RPMI8226 (cell line): ENCODE measurements around the gene DUS3L.

Source experiments
- DNase-seq: peaks from one replicate; pipeline ENCODE4 v3.0.0-alpha.2; 2015

The DUS3L gene

GRCh38 chr19:5822181-5822844 lies 31.4 kb upstream of the DUS3L start:
- no peak for DNase-seq

- DNase-seq: no peak
Observed at GRCh38 chr19:5821521-5822180, 30.7 kb upstream of the DUS3L start.

- no peak for DNase-seq
Observed at GRCh38 chr19:5820785-5821184, 29.8 kb upstream of the DUS3L start.

- DNase-seq: no peak
Observed at GRCh38 chr19:5818594-5818993, 27.6 kb upstream of the DUS3L start.

- no peak for DNase-seq
Observed at GRCh38 chr19:5817218-5817617, 26.3 kb upstream of the DUS3L start.

GRCh38 chr19:5814852-5815246 lies 23.9 kb upstream of the DUS3L start:
- no peak for DNase-seq

GRCh38 chr19:5814123-5814851 lies 23.3 kb upstream of the DUS3L start:
- DNase-seq: no peak

- no peak for DNase-seq
Observed at GRCh38 chr19:5811117-5811516, 20.2 kb upstream of the DUS3L start.

- DNase-seq: no peak
Observed at GRCh38 chr19:5809469-5809868, 18.5 kb upstream of the DUS3L start.

GRCh38 chr19:5809053-5809452 lies 18.1 kb upstream of the DUS3L start:
- DNase-seq: no peak

GRCh38 chr19:5808120-5808816 lies 17.3 kb upstream of the DUS3L start:
- DNase-seq: no peak

GRCh38 chr19:5806905-5807304 lies 15.9 kb upstream of the DUS3L start:
- no peak for DNase-seq

GRCh38 chr19:5806133-5806489 lies 15.1 kb upstream of the DUS3L start:
- DNase-seq: no peak

GRCh38 chr19:5805462-5806132 lies 14.6 kb upstream of the DUS3L start:
- DNase-seq: peak; percentile 86

- DNase-seq: peak; percentile 70
Observed at GRCh38 chr19:5804516-5805461, 13.8 kb upstream of the DUS3L start, which contains the start of gene NRTN. Gene NRTN (plus strand): TSS chr19:5805067. CDS start chr19:5824166, 19,099 bp downstream.

- peak; percentile 96 for DNase-seq
Observed at GRCh38 chr19:5803752-5804515, 13.0 kb upstream of the DUS3L start.

- DNase-seq: no peak
Observed at GRCh38 chr19:5803441-5803751, 12.4 kb upstream of the DUS3L start.

- DNase-seq: no peak
Observed at GRCh38 chr19:5801796-5802619, 11.0 kb upstream of the DUS3L start.

GRCh38 chr19:5800361-5801270 lies 9.7 kb upstream of the DUS3L start:
- no peak for DNase-seq
